Pancreas (tissue), 10 donors: Measurements from ENCODE around the gene SLC9A5. TPM values are rescaled to one million over a fixed set of nuclear protein-coding genes. Genes with fewer than 3 reads are reported as not detected.

Experiments used
- ATAC-seq, 4 donors: fragments of 200-7000 bp; cut with Tn5 transposase; one replicate each; pipeline versions ENCODE4 v1.8.0 to v1.9.1; 2020; ENCODE audit warnings: mild to moderate bottlenecking in 4 of 4, moderate library complexity in 4 of 4
- DNase-seq, 6 donors: peaks; one replicate each; pipeline ENCODE4 v3.0.0-alpha.2; 2020
- FAIRE-seq: peaks from 2 replicates; lab custom pipeline; 2012; peaks lifted over from hg19 to GRCh38; lab: Jason Lieb, UNC
- H3K27ac ChIP-seq, 4 donors: fragments of 200-600 bp; sonication (generic); 1 replicate in 3 of 4; 2 replicates in 1 of 4; pipeline versions ENCODE4 v1.5.0 to v1.8.0; 2020
- H3K27me3 ChIP-seq, 4 donors: fragments of 200-600 bp; one replicate each; pipeline ENCODE4 v1.8.0; 2021
- H3K36me3 ChIP-seq, 3 donors: fragments of 200-600 bp; sonication (generic) in 1 of 3; one replicate each; pipeline versions ENCODE4 v1.5.0 to v1.8.0; 2020 to 2021
- H3K4me1 ChIP-seq, 3 donors: fragments of 200-600 bp; one replicate each; pipeline ENCODE4 v1.8.0; 2021
- H3K4me3 ChIP-seq, 4 donors: fragments of 200-600 bp; sonication (generic) in 2 of 4; one replicate each; pipeline versions ENCODE4 v1.5.0 to v1.8.0; 2020 to 2021
- H3K9me3 ChIP-seq, 4 donors: fragments of 200-600 bp; one replicate each; pipeline ENCODE4 v1.8.0; 2021
- WGBS, 2 donors: extraction: QIAGEN DNeasy Blood & Tissue Kit; methylation state at CpG; one replicate each; pipeline ENCODE4 v1.1.7; 2013; 5-methylcytosine and 5-hydroxymethylcytosine counted together
- intact Hi-C, 3 donors: fragments of 100-400 bp; cut with DNase I; formaldehyde crosslinking; loops; one replicate each; pipeline versions ENCODE4 v1.11.1 to v1.14.2; 2022
- polyA plus RNA-seq, 2 donors: library from polyadenylated mRNA; stranded (reverse); fragments of 200-250 nt; gene quantifications; one replicate each; pipeline ENCODE4 v1.2.3, GENCODE V29; 2013
- total RNA-seq, 6 donors: library from RNA; stranded (reverse); fragmentation: NEBNext Ultra II Directional in 4 of 6; extraction: Animal tissue kit (Norgen Biotek cat#: 25700) in 4 of 6; gene quantifications; one replicate each; pipeline versions ENCODE4 v1.2.1 to v1.2.4, GENCODE V29; 2021 to 2023
- TF ChIP-seq, protein P1 (sequence below), 4 donors: fragments of 200-600 bp; sonication (generic) in 3 of 4; IDR thresholded peaks; one replicate each; pipeline versions ENCODE4 v1.5.0 to v1.8.0; 2021; ENCODE audit warnings: antibody characterized with exemption in 4 of 4
- donor health status: healthy with polysubstance abuse.
- donor health status: DM: no; HTN: no; CAD: no; lungs with moderate emphysema.
- donor health status: DM: no; HTN: no; CAD: no.
- donor health status: control.
- donor health status: control.
- donor health status: Bipolar disorder and iron deficiency.
- donor health status: DM: yes; HTN: yes; CAD: no.
- donor health status: DM: no; HTN: no; CAD: no.
- donor health status: DM: no; HTN: no; CAD: no.
- donor health status: DM: yes; HTN: yes; CAD: no.

SLC9A5 gene
- total and polyA plus RNA-seq, 8 donors = 0.22 to 1.5 (median 0.56) TPM

DNA sequence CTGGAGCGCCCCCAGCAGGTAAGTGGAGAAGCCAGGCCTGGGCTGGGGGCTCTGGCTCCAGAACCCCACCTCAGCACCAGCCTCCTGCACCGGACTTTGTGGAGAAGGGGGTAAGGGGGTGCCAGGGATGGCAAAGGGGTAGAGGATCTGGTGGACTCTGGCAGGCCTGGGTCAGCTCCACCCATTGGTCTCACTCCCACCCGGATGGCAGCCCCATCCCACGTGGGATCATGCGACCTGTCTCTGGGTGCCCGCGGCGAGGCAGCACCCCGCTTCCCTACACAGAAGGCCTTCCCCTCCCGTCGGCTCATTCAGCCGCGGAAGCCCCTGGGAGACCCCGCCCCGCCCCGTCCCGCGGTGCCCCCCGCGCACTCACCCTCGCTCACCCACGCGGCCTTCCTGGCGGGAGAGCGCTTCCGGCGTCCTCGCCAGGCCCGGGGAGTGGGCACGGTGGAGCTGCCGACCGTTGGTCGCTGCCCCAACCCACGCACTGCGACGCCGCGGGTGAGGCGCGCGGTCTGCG lies 30.1 kb downstream of the SLC9A5 start:
- no peaks in the 10 kb centered on the region for H3K27me3 ChIP-seq
- H3K4me3 ChIP-seq = peak overlapping the region; percentile 43 to 85 (median 64)
- H3K27ac ChIP-seq = no peak overlapping the region
- ATAC-seq = peak; percentile 43 to 65 (median 50)
- DNase-seq = no peak
- no peak for FAIRE-seq
- no peaks in the 10 kb centered on the region for H3K36me3 ChIP-seq
- peaks cover 0 to 3% (median 0%) of the 10 kb centered on the region in 3 donors for H3K4me1 ChIP-seq
- intact Hi-C loops = no loop called here
- TF ChIP-seq, protein P1, sequence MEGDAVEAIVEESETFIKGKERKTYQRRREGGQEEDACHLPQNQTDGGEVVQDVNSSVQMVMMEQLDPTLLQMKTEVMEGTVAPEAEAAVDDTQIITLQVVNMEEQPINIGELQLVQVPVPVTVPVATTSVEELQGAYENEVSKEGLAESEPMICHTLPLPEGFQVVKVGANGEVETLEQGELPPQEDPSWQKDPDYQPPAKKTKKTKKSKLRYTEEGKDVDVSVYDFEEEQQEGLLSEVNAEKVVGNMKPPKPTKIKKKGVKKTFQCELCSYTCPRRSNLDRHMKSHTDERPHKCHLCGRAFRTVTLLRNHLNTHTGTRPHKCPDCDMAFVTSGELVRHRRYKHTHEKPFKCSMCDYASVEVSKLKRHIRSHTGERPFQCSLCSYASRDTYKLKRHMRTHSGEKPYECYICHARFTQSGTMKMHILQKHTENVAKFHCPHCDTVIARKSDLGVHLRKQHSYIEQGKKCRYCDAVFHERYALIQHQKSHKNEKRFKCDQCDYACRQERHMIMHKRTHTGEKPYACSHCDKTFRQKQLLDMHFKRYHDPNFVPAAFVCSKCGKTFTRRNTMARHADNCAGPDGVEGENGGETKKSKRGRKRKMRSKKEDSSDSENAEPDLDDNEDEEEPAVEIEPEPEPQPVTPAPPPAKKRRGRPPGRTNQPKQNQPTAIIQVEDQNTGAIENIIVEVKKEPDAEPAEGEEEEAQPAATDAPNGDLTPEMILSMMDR (IDR thresholded peaks at IDR 0.05) = no peak
- WGBS, 2 donors = 2 to 3% methylated on average over 20 to 42 of the region's 42 CpGs
- no peaks in the 10 kb centered on the region for H3K9me3 ChIP-seq

DNA sequence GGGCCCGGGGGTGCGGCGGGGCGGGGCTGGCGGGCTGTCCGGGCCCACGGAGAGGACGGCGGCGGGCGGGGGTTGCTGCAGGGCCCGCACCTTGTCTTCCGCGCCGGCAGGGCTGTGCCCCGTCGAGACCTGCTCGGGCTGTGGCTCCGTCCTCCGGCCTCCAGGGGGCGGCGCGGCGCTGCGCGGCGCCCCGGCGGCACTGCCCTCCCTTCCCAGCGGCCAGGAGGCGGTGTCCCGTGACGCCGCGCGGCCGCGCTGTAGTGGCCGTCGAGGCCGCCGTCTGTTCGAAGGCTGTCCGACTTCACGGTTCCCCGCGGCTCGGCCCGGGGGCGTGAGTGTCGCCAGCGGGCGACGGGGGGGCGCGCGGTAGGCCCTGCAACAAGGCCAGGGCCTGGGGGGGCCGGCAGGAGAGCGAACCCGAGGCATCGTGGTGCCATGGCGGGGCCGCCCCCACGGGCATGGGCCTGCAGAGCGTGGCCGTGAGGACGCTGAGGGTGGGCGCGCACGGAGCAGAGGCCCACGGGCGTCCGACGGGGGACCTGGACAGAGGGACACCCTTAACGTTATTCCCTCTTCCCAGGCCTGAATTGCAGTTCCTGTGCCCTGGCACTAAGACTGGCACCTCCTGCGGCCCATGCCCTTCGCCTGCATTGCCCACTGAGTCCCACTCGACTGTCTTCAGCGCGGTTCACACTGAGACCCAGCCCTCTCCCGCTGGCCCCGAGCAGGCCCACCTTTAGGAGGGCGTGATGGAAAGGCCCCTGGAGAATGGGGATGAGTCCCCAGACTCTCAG lies 30.7 kb downstream of the SLC9A5 start, which contains the start of gene PLEKHG4:
Gene PLEKHG4 (plus strand): TSS at position 237 of the 794 bp plus-strand sequence. CDS start 513 bp downstream, at position 750.
- WGBS, 2 donors = 26 to 27% methylated on average over 71 to 83 of the region's 83 CpGs
- no peak for FAIRE-seq
- H3K4me1 ChIP-seq = peaks cover 0 to 5% (median 0%) of the 10 kb centered on the region in 3 donors
- intact Hi-C loops = no loop called here
- peak; percentile 60 to 91 (median 84) for DNase-seq
- ATAC-seq = peak; percentile 91 to 98 (median 95)
- H3K4me3 ChIP-seq = peak within 1 kb of the TSS; percentile 43 to 85 (median 64)
- TF ChIP-seq, protein P1 (IDR thresholded peaks at IDR 0.05) = peak; percentile 63 to 79 (median 68)
- H3K9me3 ChIP-seq = no peaks in the 10 kb centered on the region
- H3K36me3 ChIP-seq = no peaks in the 10 kb centered on the region
- H3K27me3 ChIP-seq = no peaks in the 10 kb centered on the region
- H3K27ac ChIP-seq = peak within 1 kb of the TSS in 1 of 4 donors; percentile 27

DNA sequence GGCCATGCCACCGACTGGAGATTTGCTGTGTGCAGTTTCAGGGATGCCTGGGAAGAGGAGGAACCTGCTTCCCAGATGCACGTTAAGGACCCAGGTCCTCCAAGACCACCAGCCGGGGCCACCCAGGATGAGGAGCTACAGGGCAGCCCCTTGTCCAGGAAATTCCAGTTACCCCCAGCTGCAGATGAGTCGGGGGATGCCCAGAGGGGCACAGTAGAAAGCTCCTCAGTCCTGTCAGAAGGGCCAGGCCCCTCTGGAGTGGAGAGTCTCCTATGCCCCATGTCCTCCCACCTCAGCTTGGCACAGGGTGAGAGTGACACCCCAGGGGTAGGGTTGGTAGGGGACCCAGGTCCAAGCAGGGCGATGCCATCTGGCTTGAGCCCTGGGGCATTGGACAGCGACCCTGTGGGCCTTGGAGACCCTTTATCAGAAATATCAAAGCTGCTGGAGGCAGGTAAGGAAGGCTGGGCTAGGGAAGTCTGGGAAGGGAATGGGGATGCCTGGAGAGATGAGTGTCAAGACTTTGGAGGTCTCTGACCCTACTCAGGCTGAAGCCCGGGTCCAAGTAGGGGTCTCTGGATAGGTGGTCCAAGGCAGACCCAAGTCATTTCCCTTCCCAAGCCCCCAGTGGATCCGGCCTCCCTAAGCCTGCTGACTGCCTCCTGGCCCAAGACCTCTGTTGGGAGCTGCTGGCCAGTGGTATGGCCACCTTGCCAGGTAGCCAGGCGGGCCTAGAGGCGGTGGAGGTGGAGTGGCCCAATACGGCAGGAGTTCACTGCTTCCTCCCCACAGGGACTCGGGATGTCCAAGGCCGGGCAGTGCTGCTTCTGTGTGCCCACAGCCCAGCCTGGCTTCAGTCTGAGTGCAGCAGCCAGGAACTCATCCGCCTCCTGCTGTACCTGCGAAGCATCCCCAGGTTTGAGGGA lies 31.6 kb downstream of the SLC9A5 start:
- Histone ChIP-seq H3K27ac (no peak overlapping the region), H3K9me3 (no peaks in the 10 kb centered on the region), H3K27me3 (no peaks in the 10 kb centered on the region), H3K4me1 (peaks cover 0 to 6% (median 0%) of the 10 kb centered on the region in 3 donors), H3K4me3 (no peak overlapping the region), H3K36me3 (no peaks in the 10 kb centered on the region)
- intact Hi-C loops = no loop called here
- ATAC-seq = no peak
- 93% methylated on average over 15 of the region's 15 CpGs for WGBS, 2 donors
- TF ChIP-seq, protein P1 (IDR thresholded peaks at IDR 0.05) = no peak
- FAIRE-seq = no peak
- no peak for DNase-seq

DNA sequence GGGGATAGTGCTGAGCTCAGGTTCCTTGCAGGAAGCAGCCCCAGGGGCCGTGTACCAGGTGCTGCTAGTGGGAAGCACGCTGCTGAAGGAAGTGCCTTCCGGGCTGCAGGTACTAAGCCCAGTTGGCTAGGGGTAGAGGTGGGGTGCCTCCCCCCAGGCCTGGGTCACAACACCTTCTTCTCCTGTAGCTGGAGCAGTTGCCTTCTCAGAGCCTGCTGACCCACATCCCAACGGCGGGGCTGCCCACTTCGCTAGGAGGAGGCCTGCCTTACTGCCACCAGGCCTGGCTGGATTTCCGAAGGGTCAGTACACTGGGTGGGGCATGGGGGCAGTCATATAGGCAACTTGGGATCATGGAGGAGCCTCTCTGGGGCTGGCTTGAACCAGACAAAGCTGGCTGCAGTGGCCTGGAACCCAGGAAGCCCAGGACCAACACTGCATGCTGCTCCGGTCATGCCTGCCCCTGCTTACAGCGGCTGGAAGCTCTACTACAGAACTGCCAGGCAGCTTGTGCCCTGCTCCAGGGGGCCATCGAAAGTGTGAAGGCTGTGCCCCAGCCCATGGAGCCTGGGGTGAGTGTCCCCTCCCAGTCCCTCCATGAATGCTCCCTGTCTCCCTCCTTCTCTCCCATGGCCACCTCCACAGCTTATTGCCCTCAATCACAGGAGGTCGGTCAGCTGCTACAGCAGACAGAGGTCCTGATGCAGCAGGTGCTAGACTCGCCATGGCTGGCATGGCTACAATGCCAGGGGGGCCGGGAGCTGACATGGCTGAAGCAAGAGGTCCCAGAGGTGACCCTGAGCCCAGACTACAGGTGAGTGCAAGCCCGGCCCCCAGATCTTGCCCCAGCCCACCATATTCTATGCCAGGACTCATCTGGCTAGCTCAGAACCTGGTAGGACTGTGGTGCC lies 33.0 kb downstream of the SLC9A5 start:
- ATAC-seq (no peak), DNase-seq (peak in 2 of 6 donors; percentile 20 to 51), FAIRE-seq (no peak)
- H3K27ac ChIP-seq = no peak overlapping the region
- TF ChIP-seq, protein P1 (IDR thresholded peaks at IDR 0.05) = no peak
- no peaks in the 10 kb centered on the region for H3K36me3 ChIP-seq
- WGBS, 2 donors = 82 to 94% methylated on average over 14 of the region's 14 CpGs
- H3K4me1 ChIP-seq = peaks cover 0 to 6% (median 0%) of the 10 kb centered on the region in 3 donors
- intact Hi-C loops = no loop called here
- H3K4me3 ChIP-seq = no peak overlapping the region
- no peaks in the 10 kb centered on the region for H3K27me3 ChIP-seq
- H3K9me3 ChIP-seq = no peaks in the 10 kb centered on the region
